Peyer's patch (tissue), 4 donors: ENCODE measurements around the gene FGF5. TPM values are rescaled to one million over a fixed set of nuclear protein-coding genes. Genes with fewer than 3 reads are reported as not detected.

Experiments
- DNase-seq, 3 donors: peaks; one replicate each; pipeline ENCODE4 v3.0.0-alpha.2; 2017 to 2019
- H3K27ac ChIP-seq, 4 donors: fragments of 200-600 bp; sonication (generic); one replicate each; pipeline ENCODE4 v1.5.1; 2016 to 2019
- H3K27me3 ChIP-seq, 2 donors: fragments of 200-600 bp; sonication (generic); one replicate each; pipeline ENCODE4 v1.5.1; 2019
- H3K36me3 ChIP-seq, 3 donors: fragments of 200-600 bp; sonication (generic); one replicate each; pipeline ENCODE4 v1.5.1; 2016 to 2019
- H3K4me1 ChIP-seq, 4 donors: fragments of 200-600 bp; sonication (generic); one replicate each; pipeline ENCODE4 v1.5.1; 2016 to 2019
- H3K4me3 ChIP-seq, 4 donors: fragments of 200-600 bp; sonication (generic); 1 replicate in 3 of 4; 2 replicates in 1 of 4; pipeline ENCODE4 v1.5.1; 2016 to 2019; ENCODE audit warnings: mild to moderate bottlenecking in 1 of 4
- H3K9me3 ChIP-seq, 4 donors: fragments of 200-600 bp; sonication (generic); one replicate each; pipeline ENCODE4 v1.5.1; 2016 to 2019; ENCODE audit warnings: mild to moderate bottlenecking in 1 of 4
- CTCF ChIP-seq, 6 experiments: fragments of 450-650 bp in 4 of 6; fragments of 200-600 bp in 2 of 6; sonication (generic) in 1 of 6; IDR thresholded peaks; one replicate each; pipeline ENCODE4 v1.5.1; 2017 to 2019; ENCODE audit warnings: antibody characterized with exemption in 6 of 6, mild to moderate bottlenecking in 3 of 6, moderate library complexity in 1 of 6
- POLR2A ChIP-seq, 2 donors: fragments of 450-650 bp; IDR thresholded peaks; one replicate each; pipeline ENCODE4 v1.5.1; 2017; ENCODE audit warnings: antibody characterized with exemption in 2 of 2, mild to moderate bottlenecking in 2 of 2, moderate library complexity in 2 of 2
- total RNA-seq, 4 donors: library from RNA; depleted of rRNA; stranded (reverse); fragments of >200 nt; gene quantifications; one replicate each; pipeline ENCODE4 v1.1.0, GENCODE V29; 2016

Gene FGF5
- total RNA-seq, 4 donors from 2014 or later: not detected

GRCh38 chr4:80307183-80307735, 40.8 kb downstream of the FGF5 start:
- H3K9me3 ChIP-seq: no peaks in the 10 kb centered on the region
- TF ChIP-seq CTCF (IDR thresholded peaks at IDR 0.05): no peak
- TF ChIP-seq POLR2A (IDR thresholded peaks at IDR 0.05): no peak
- no peak overlapping the region for H3K4me3 ChIP-seq
- no peaks in the 10 kb centered on the region for H3K4me1 ChIP-seq
- H3K27me3 ChIP-seq: no peaks in the 10 kb centered on the region
- H3K27ac ChIP-seq: no peak overlapping the region
- no peaks in the 10 kb centered on the region for H3K36me3 ChIP-seq
- no peak for DNase-seq

GRCh38 chr4:80307774-80308465, 41.5 kb downstream of the FGF5 start:
- H3K4me3 ChIP-seq: no peak overlapping the region
- no peak for DNase-seq
- H3K27me3 ChIP-seq: no peaks in the 10 kb centered on the region
- H3K9me3 ChIP-seq: no peaks in the 10 kb centered on the region
- TF ChIP-seq CTCF (IDR thresholded peaks at IDR 0.05): no peak
- TF ChIP-seq POLR2A (IDR thresholded peaks at IDR 0.05): no peak
- H3K4me1 ChIP-seq: no peaks in the 10 kb centered on the region
- no peak overlapping the region for H3K27ac ChIP-seq
- H3K36me3 ChIP-seq: no peaks in the 10 kb centered on the region

GRCh38 chr4:80308466-80308822, 42.0 kb downstream of the FGF5 start:
- H3K4me3 ChIP-seq: no peak overlapping the region
- no peaks in the 10 kb centered on the region for H3K27me3 ChIP-seq
- no peaks in the 10 kb centered on the region for H3K36me3 ChIP-seq
- no peak for TF ChIP-seq POLR2A (IDR thresholded peaks at IDR 0.05)
- TF ChIP-seq CTCF (IDR thresholded peaks at IDR 0.05): no peak
- H3K9me3 ChIP-seq: no peaks in the 10 kb centered on the region
- H3K4me1 ChIP-seq: no peaks in the 10 kb centered on the region
- no peak for DNase-seq
- no peak overlapping the region for H3K27ac ChIP-seq

- Histone ChIP-seq H3K4me1 (no peaks in the 10 kb centered on the region), H3K4me3 (no peak overlapping the region), H3K9me3 (no peaks in the 10 kb centered on the region), H3K27me3 (no peaks in the 10 kb centered on the region), H3K27ac (no peak overlapping the region), H3K36me3 (no peaks in the 10 kb centered on the region)
- TF ChIP-seq CTCF (IDR thresholded peaks at IDR 0.05) (no peak), POLR2A (IDR thresholded peaks at IDR 0.05) (no peak)
- no peak for DNase-seq
Measured at GRCh38 chr4:80309294-80310004, 43.0 kb downstream of the FGF5 start.

- Histone ChIP-seq H3K4me1 (no peaks in the 10 kb centered on the region), H3K27me3 (no peaks in the 10 kb centered on the region), H3K4me3 (no peak overlapping the region), H3K27ac (no peak overlapping the region), H3K9me3 (no peaks in the 10 kb centered on the region), H3K36me3 (no peaks in the 10 kb centered on the region)
- no peak for DNase-seq
- TF ChIP-seq POLR2A (IDR thresholded peaks at IDR 0.05): no peak
- TF ChIP-seq CTCF (IDR thresholded peaks at IDR 0.05): no peak
Measured at GRCh38 chr4:80311130-80311529, 44.7 kb downstream of the FGF5 start.
